ENCODE measurements around the gene HVCN1. TPM values are rescaled to one million over a fixed set of nuclear protein-coding genes. Genes with fewer than 3 reads are reported as not detected.

The HVCN1 gene
- total and polyA plus RNA-seq, 2 of the 13 experiments (the other 11 are each of a cell fraction or from before 2014, with no cell fraction given) = 0.49 to 1.3 TPM

DNA sequence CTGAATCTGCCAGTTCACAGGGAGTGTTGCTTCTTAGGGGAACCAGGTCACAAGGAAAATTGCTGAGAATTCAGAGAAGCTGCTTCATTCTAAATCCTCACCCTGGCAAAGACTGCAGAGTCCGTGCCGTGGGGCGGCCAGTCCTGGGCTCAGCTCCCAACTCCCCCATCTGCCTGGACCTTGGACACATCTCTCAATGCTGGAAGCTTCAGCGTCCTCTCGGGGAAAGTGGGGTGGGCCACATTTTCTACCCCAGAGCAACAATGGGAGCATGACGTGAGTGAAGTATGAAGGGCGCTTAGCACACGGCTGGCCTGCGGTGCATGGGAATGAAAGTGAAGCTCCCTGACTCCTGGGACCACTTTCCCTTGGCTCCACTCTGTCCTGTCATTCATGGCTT, 31.2 kb downstream of the HVCN1 start:
- H3K4me2 ChIP-seq (ENCODE audit: low read depth, low read length) = peak overlapping the region; percentile 73
- peaks cover 13% of the 10 kb centered on the region for H3K4me1 ChIP-seq (ENCODE audit: insufficient read depth, low read length)
- WGBS (ENCODE audit: low lambda C conversion rate) = 4% methylated on average over 8 of the region's 9 CpGs
- no peaks in the 10 kb centered on the region for H3K36me3 ChIP-seq (replicated peaks in 1 of 2; ENCODE audit: control insufficient read depth in 1 of 2, insufficient read depth in 2 of 2, low read length in 2 of 2)
- peak overlapping the region; percentile 5; the same call in 1 of the 2 replicates for H3K9ac ChIP-seq (ENCODE audit: insufficient read depth, low read depth, low read length)
- H3K27ac ChIP-seq (ENCODE audit: extremely low read length, insufficient read depth, low read length) = no peak overlapping the region
- H2AFZ ChIP-seq (ENCODE audit: low read length) = peak overlapping the region; percentile 44
- in situ Hi-C loops (cut with HindIII; ENCODE audit: extremely low pct_ligation_motif_present, low pct_unique_long_range_greater_than_20kb) (no loop called here), intact Hi-C loops (cut with micrococcal nuclease; ENCODE audit: unreplicated experiment) (no loop called here)
- no peaks in the 10 kb centered on the region for H3K79me2 ChIP-seq (ENCODE audit: insufficient read depth, low read length)
- H4K20me1 ChIP-seq (ENCODE audit: insufficient read depth, low read length) = no peaks in the 10 kb centered on the region
- H3K27me3 ChIP-seq (ENCODE audit: control insufficient read depth in 1 of 2, insufficient read depth in 2 of 2, low read length in 2 of 2) = no peaks in the 10 kb centered on the region; a peak in 1 of 5 replicates
- H3K9me3 ChIP-seq (ENCODE audit: low read length) = no peaks in the 10 kb centered on the region
- DNase-seq (ENCODE audit: low spot score) (peak; percentile 25), FAIRE-seq (no peak), ATAC-seq (peak; percentile 85)
- ChIA-PET POLR2A (no interaction called here), CTCF (ENCODE audit: low intra/inter-chr PET ratio, low total read pairs) (no interaction called here)
- H3K4me3 ChIP-seq (replicated peaks in 1 of 3; ENCODE audit: insufficient read depth in 1 of 3, low read depth in 2 of 3, low read length in 3 of 3) = peak overlapping the region in 2 of 3 experiments; percentile 26 to 59; a peak in 3 of 6 replicates
- BruUV-seq (replicated peaks) = no TSS peak
- TF ChIP-seq AGO2 (optimal IDR thresholded peaks at IDR 0.05; ENCODE audit: low read depth, low read length) (no peak), ZNF18 (CRISPR knock-in tag; IDR thresholded peaks at IDR 0.05; ENCODE audit: insufficient replicate concordance) (no peak), HNF4A (CRISPR knock-in tag; IDR thresholded peaks at IDR 0.05) (peak; percentile 52), RBM22 (optimal IDR thresholded peaks at IDR 0.05; ENCODE audit: low read length) (no peak), JUN (CRISPR knock-in tag; IDR thresholded peaks at IDR 0.05) (no peak), ADNP (CRISPR knock-in tag; IDR thresholded peaks at IDR 0.05) (no peak), EP300 (IDR thresholded peaks at IDR 0.05; ENCODE audit: low read depth in 2 of 2, low read length in 2 of 2) (no peak), EP300 (CRISPR knock-in tag; IDR thresholded peaks at IDR 0.05; ENCODE audit: borderline replicate concordance) (no peak), SUZ12 (IDR thresholded peaks at IDR 0.05; ENCODE audit: low read depth, low read length) (no peak), CEBPB (IDR thresholded peaks at IDR 0.05; ENCODE audit: borderline replicate concordance, low read depth, low read length) (no peak), ATM (IDR thresholded peaks at IDR 0.05; ENCODE audit: borderline replicate concordance) (no peak), ZEB1 (IDR thresholded peaks at IDR 0.05; ENCODE audit: insufficient replicate concordance, low read depth) (no peak), ZNF510 (CRISPR knock-in tag; IDR thresholded peaks at IDR 0.05; ENCODE audit: low read depth) (no peak), RARA (CRISPR knock-in tag; IDR thresholded peaks at IDR 0.05) (no peak), ASH2L (IDR thresholded peaks at IDR 0.05; ENCODE audit: insufficient read length, low read depth, low read length) (no peak), ZSCAN9 (CRISPR knock-in tag; IDR thresholded peaks at IDR 0.05; ENCODE audit: borderline replicate concordance) (no peak), ZKSCAN8 (CRISPR knock-in tag; IDR thresholded peaks at IDR 0.05; ENCODE audit: borderline replicate concordance) (no peak), HNF4G (IDR thresholded peaks at IDR 0.05; ENCODE audit: borderline replicate concordance, low read depth, low read length) (0 out of 2 replicates have a peak, but pooled peaks have one; percentile 13), HNF4G (CRISPR knock-in tag; IDR thresholded peaks at IDR 0.05; ENCODE audit: borderline replicate concordance, low read depth) (no peak), XRCC5 (optimal IDR thresholded peaks at IDR 0.05; ENCODE audit: low read length) (peak; percentile 33), NR2F6 (IDR thresholded peaks at IDR 0.05) (no peak), NR2F6 (CRISPR knock-in tag; IDR thresholded peaks at IDR 0.05) (no peak), FOXO1 (CRISPR knock-in tag; IDR thresholded peaks at IDR 0.05) (no peak)
- TF ChIP-seq, protein P1, sequence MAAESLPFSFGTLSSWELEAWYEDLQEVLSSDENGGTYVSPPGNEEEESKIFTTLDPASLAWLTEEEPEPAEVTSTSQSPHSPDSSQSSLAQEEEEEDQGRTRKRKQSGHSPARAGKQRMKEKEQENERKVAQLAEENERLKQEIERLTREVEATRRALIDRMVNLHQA (CRISPR knock-in tag; IDR thresholded peaks at IDR 0.05) = no peak
- TF ChIP-seq, protein P2, sequence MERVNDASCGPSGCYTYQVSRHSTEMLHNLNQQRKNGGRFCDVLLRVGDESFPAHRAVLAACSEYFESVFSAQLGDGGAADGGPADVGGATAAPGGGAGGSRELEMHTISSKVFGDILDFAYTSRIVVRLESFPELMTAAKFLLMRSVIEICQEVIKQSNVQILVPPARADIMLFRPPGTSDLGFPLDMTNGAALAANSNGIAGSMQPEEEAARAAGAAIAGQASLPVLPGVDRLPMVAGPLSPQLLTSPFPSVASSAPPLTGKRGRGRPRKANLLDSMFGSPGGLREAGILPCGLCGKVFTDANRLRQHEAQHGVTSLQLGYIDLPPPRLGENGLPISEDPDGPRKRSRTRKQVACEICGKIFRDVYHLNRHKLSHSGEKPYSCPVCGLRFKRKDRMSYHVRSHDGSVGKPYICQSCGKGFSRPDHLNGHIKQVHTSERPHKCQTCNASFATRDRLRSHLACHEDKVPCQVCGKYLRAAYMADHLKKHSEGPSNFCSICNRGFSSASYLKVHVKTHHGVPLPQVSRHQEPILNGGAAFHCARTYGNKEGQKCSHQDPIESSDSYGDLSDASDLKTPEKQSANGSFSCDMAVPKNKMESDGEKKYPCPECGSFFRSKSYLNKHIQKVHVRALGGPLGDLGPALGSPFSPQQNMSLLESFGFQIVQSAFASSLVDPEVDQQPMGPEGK (CRISPR knock-in tag; IDR thresholded peaks at IDR 0.05) = 0 out of 2 replicates have a peak, but pooled peaks have one; percentile 20
